GM06990 (cell line): Measurements from ENCODE around the gene LINC01488.

Source experiments
- DNase-seq: peaks from one replicate; pipeline ENCODE4 v3.0.0-alpha.2; 2011; ENCODE audit not compliant: insufficient read length; ENCODE audit errors: extremely low read depth
- H3K27me3 ChIP-seq: replicated peaks from 2 replicates; pipeline ENCODE4 v1.6.0; 2011; ENCODE audit warnings: low read length; ENCODE audit not compliant: control insufficient read depth, insufficient read depth
- H3K36me3 ChIP-seq: 2 replicates; pipeline ENCODE4 v1.5.1; 2011; ENCODE audit warnings: low read length; ENCODE audit not compliant: control insufficient read depth, insufficient read depth
- H3K4me3 ChIP-seq: replicated peaks from 2 replicates; pipeline ENCODE4 v1.5.1; 2011; ENCODE audit warnings: low read depth, mild to moderate bottlenecking, control low read depth, low read length
- TF ChIP-seq, protein P1 (sequence below): IDR thresholded peaks from 2 replicates; pipeline ENCODE4 v1.5.1; 2011; ENCODE audit warnings: low read length, control low read depth, mild to moderate bottlenecking, inconsistent platforms; ENCODE audit not compliant: insufficient read depth, poor library complexity, severe bottlenecking

Gene LINC01488

GRCh38 chr11:69509846-69510390 is 28.5 kb downstream of the LINC01488 start:
- Histone ChIP-seq H3K36me3 (no peaks in the 10 kb centered on the region), H3K27me3 (peaks cover 3% of the 10 kb centered on the region; the same call in 1 of the 2 replicates), H3K4me3 (no peak overlapping the region)
- DNase-seq, result no peak
- TF ChIP-seq, protein P1, sequence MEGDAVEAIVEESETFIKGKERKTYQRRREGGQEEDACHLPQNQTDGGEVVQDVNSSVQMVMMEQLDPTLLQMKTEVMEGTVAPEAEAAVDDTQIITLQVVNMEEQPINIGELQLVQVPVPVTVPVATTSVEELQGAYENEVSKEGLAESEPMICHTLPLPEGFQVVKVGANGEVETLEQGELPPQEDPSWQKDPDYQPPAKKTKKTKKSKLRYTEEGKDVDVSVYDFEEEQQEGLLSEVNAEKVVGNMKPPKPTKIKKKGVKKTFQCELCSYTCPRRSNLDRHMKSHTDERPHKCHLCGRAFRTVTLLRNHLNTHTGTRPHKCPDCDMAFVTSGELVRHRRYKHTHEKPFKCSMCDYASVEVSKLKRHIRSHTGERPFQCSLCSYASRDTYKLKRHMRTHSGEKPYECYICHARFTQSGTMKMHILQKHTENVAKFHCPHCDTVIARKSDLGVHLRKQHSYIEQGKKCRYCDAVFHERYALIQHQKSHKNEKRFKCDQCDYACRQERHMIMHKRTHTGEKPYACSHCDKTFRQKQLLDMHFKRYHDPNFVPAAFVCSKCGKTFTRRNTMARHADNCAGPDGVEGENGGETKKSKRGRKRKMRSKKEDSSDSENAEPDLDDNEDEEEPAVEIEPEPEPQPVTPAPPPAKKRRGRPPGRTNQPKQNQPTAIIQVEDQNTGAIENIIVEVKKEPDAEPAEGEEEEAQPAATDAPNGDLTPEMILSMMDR, result no peak

DNA sequence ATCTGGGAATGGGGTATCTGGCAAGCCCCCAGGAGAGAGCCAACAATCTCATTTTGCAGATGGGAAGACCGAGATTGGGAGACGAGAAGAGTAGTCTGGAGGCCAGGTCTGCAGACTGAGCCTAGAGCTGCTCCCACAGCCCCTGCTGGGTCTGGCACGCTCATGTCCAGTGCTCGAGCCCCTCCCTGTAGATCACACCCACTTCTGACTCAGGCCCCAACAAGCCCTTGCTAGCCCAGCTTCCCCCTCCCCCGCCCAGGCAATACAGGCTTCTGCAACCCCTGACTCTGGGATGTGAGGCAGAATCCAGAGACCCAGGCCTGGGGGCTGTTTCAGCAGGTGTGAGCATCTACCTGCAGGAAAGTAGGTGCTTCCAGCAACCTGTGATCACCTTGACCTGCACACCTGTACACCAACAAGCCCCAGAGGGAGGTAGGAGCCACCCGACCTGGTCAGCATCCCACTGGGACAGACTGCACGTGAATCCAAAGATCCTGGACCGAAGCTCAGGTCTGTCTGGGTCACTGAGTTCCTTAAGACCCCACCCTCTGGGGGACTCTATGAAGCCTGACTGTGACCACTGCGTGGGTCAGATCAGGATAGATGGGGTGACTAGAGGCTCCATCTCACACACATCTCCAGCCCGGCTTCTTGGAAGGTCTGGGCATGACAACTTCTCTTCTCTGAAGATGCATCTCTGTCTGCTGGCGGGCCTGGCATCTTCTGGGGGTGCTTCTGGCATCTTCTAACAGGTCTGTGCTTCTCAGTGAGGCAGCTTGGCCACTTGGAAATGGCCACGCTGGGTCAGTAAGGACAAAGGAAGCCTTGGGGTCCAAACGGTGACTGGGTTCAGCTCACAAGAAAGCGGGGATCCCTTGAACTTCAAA is 29.3 kb downstream of the LINC01488 start:
- no peak for DNase-seq
- Histone ChIP-seq H3K27me3 (peaks cover 3% of the 10 kb centered on the region; the same call in 1 of the 2 replicates), H3K4me3 (no peak overlapping the region), H3K36me3 (no peaks in the 10 kb centered on the region)
- TF ChIP-seq, protein P1, result no peak

- Histone ChIP-seq H3K4me3 (no peak overlapping the region), H3K27me3 (peaks cover 3% of the 10 kb centered on the region; the same call in 1 of the 2 replicates), H3K36me3 (no peaks in the 10 kb centered on the region)
- TF ChIP-seq, protein P1, result no peak
- DNase-seq, result no peak
Measured at GRCh38 chr11:69511358-69512055, 30.0 kb downstream of the LINC01488 start.

DNA sequence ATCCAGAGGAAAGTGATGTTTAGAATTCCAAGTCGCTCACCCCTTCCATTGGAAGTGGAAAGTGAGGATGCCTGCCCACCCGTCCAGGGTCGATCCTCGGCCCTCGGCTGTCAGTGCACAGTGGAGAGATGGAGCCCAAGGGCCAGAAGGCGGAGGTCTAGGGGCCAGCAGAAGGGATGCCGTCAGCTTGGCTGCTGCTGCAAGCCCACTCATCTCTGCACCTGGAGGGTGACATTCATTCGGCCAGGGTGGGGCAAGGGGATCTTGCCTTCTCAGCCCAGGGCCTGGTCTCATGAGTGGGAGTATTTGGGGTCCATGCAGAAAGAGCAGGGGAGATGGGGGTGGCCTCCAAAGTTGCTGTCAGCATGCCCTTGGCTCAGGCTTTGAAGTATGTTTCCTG is 30.7 kb downstream of the LINC01488 start:
- DNase-seq, result no peak
- H3K27me3 ChIP-seq, result peaks cover 3% of the 10 kb centered on the region; the same call in 1 of the 2 replicates
- H3K4me3 ChIP-seq, result no peak overlapping the region
- TF ChIP-seq, protein P1, result no peak
- H3K36me3 ChIP-seq, result no peaks in the 10 kb centered on the region

DNA sequence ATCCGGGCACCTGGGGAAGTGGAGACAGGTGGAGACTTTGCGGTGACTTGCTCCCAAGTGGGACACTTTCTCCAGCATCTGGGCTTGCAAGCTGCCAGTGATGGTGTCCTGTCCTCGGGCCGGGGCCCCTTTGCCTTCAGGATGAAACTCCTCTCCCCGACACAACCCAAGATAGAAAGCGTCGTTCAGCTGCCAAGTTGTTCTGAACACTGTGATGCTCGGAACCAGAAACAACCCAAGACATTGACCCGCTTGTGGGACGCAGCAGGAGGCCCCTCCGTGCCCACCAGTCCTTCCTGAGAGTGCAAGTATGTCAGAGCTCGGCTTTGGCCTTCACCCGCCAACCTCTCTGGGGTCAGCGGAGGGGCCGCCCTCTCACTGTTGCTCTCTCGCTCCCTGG is 31.3 kb downstream of the LINC01488 start:
- H3K4me3 ChIP-seq, result no peak overlapping the region
- peaks cover 3% of the 10 kb centered on the region; the same call in 1 of the 2 replicates for H3K27me3 ChIP-seq
- no peak for DNase-seq
- no peaks in the 10 kb centered on the region for H3K36me3 ChIP-seq
- TF ChIP-seq, protein P1, result no peak
